Astrocyte (in vitro differentiated cells and primary cell): ENCODE results near the gene LECT2. TPM values are rescaled to one million over a fixed set of nuclear protein-coding genes. Genes with fewer than 3 reads are reported as not detected.
A peak's percentile ranks its signal among the peaks of the same experiment; 100 is the strongest.

Experiments
- DNase-seq: peaks from one replicate; pipeline ENCODE4 v3.0.0-alpha.2; 2010; ENCODE audit warnings: low read depth
- FAIRE-seq: peaks from 2 replicates; lab custom pipeline; 2011; peaks lifted over from hg19 to GRCh38; lab: Jason Lieb, UNC
- H2AFZ ChIP-seq: 2 replicates; pipeline ENCODE4 v1.6.0; 2012; ENCODE audit warnings: low read depth, low read length, inconsistent platforms
- H3K27ac ChIP-seq: 2 replicates; pipeline ENCODE4 v1.5.1; 2011; ENCODE audit warnings: low read depth, low read length, inconsistent platforms
- H3K27me3 ChIP-seq: 2 replicates; pipeline ENCODE4 v1.6.0; 2011; ENCODE audit warnings: low read length, inconsistent platforms; ENCODE audit not compliant: insufficient read depth
- H3K36me3 ChIP-seq: 2 replicates; pipeline ENCODE4 v1.5.1; 2011; ENCODE audit warnings: low read length, inconsistent platforms; ENCODE audit not compliant: insufficient read depth
- H3K4me1 ChIP-seq: 2 replicates; pipeline ENCODE4 v1.5.1; 2011; ENCODE audit warnings: low read length, inconsistent platforms; ENCODE audit not compliant: insufficient read depth
- H3K4me2 ChIP-seq: 2 replicates; pipeline ENCODE4 v1.6.0; 2012; ENCODE audit warnings: low read length, inconsistent platforms
- H3K4me3 ChIP-seq: 2 replicates; pipeline ENCODE4 v1.5.1; 2011; ENCODE audit warnings: low read depth, mild to moderate bottlenecking, low read length, inconsistent platforms; ENCODE audit not compliant: insufficient read depth
- H3K79me2 ChIP-seq: 2 replicates; pipeline ENCODE4 v1.6.0; 2012; ENCODE audit warnings: mild to moderate bottlenecking, low read length, inconsistent platforms; ENCODE audit not compliant: insufficient read depth
- H3K9ac ChIP-seq: 2 replicates; pipeline ENCODE4 v1.6.0; 2012; ENCODE audit warnings: mild to moderate bottlenecking, low read length, inconsistent platforms
- H3K9me3 ChIP-seq: 2 replicates; pipeline ENCODE4 v1.5.1; 2012; ENCODE audit warnings: low read depth, mild to moderate bottlenecking, low read length, inconsistent platforms; ENCODE audit not compliant: insufficient read depth
- H4K20me1 ChIP-seq: 2 replicates; pipeline ENCODE4 v1.6.0; 2012; ENCODE audit warnings: low read length, inconsistent platforms; ENCODE audit not compliant: insufficient read depth
- H3K27ac Mint-ChIP-seq: one replicate; pipeline ENCODE4 v1.8.0; 2021; ENCODE audit warnings: mild to moderate bottlenecking, mixed read lengths; ENCODE audit not compliant: unreplicated experiment
- H3K27me3 Mint-ChIP-seq: one replicate; pipeline ENCODE4 v1.8.0; 2021; ENCODE audit warnings: low read depth, mixed read lengths; ENCODE audit not compliant: unreplicated experiment
- H3K36me3 Mint-ChIP-seq: one replicate; pipeline ENCODE4 v1.8.0; 2021; ENCODE audit warnings: low read depth, mixed read lengths; ENCODE audit not compliant: unreplicated experiment
- H3K4me1 Mint-ChIP-seq: one replicate; pipeline ENCODE4 v1.8.0; 2021; ENCODE audit warnings: low read depth, mixed read lengths; ENCODE audit not compliant: unreplicated experiment
- H3K4me3 Mint-ChIP-seq: one replicate; pipeline ENCODE4 v1.8.0; 2021; ENCODE audit warnings: mild to moderate bottlenecking, moderate library complexity, mixed read lengths; ENCODE audit not compliant: unreplicated experiment
- H3K9me3 Mint-ChIP-seq: one replicate; pipeline ENCODE4 v1.8.0; 2021; ENCODE audit warnings: mild to moderate bottlenecking, mixed read lengths; ENCODE audit not compliant: unreplicated experiment
- CTCF ChIP-seq: IDR thresholded peaks from 2 replicates; pipeline ENCODE4 v1.5.1; 2011; ENCODE audit warnings: low read depth, mild to moderate bottlenecking, inconsistent platforms, low read length, moderate library complexity; ENCODE audit not compliant: insufficient read depth
- EZH2 ChIP-seq: IDR thresholded peaks from 2 replicates; pipeline ENCODE4 v1.6.1; 2012; ENCODE audit warnings: mild to moderate bottlenecking, low read length, inconsistent platforms; ENCODE audit not compliant: insufficient read depth
- total RNA-seq: library from RNA; stranded (reverse); gene quantifications from 2 replicates; pipeline ENCODE4 v1.2.1, GENCODE V29; 2021

Gene LECT2
- total RNA-seq, 1 donor from 2014 or later, result not detected

DNA sequence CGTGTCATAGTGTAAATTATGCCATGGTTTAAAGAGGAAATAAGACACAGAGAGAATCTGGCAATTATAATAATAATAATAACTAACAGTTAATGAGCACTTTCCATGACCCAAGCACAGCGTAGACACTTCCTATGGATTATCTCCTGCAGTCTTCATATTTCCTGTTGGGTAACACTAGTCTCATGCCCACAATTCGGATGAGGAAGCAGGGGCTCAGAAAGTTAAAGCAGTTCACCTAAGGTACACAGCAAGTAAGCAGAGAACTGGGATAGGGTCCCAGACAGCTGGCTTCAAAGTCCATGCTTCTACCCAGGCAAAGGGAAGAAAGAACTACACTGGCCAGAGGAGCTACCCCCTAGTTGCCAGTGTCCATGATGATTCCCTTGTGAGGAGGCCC, 46.1 kb upstream of the LECT2 start:
- no peaks in the 10 kb centered on the region for H3K9me3 ChIP-seq
- FAIRE-seq, result no peak
- no peak overlapping the region for H3K4me3 ChIP-seq
- H3K4me3 Mint-ChIP-seq, result no peak overlapping the region
- peak overlapping the region; percentile 51 for H3K9ac ChIP-seq
- H3K27ac ChIP-seq, result peak overlapping the region; percentile 97
- H3K9me3 Mint-ChIP-seq, result no peaks in the 10 kb centered on the region
- no peak overlapping the region for H2AFZ ChIP-seq
- H3K36me3 ChIP-seq, result no peaks in the 10 kb centered on the region
- no peaks in the 10 kb centered on the region for H3K27me3 ChIP-seq
- H3K79me2 ChIP-seq, result no peaks in the 10 kb centered on the region
- no peaks in the 10 kb centered on the region for H4K20me1 ChIP-seq
- DNase-seq, result no peak
- peak overlapping the region; percentile 30 for H3K4me2 ChIP-seq
- TF ChIP-seq EZH2 (no peak), CTCF (no peak)
- H3K27ac Mint-ChIP-seq, result peak overlapping the region; percentile 30
- peaks cover 52% of the 10 kb centered on the region for H3K4me1 Mint-ChIP-seq
- no peaks in the 10 kb centered on the region for H3K36me3 Mint-ChIP-seq
- H3K27me3 Mint-ChIP-seq, result no peaks in the 10 kb centered on the region
- H3K4me1 ChIP-seq, result peaks cover 49% of the 10 kb centered on the region

DNA sequence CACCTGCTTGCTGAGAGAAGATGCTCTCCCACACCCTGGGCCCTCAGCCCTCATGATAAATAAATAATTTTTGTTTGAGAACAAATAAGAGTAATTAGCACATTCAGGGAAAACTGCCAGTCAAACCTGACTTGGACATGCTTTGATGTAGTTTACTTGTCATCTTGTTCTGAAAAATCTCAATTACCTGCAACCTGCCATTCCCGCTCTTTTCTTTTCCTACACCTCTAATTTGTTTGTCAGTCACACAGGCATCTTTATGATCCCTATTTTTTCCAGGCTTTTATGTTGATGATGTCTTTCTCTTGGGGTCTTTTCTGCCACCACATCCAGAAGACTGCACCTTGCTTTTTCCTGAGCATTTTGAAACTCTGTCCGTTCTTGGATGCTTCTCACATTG, 45.4 kb upstream of the LECT2 start:
- Mint-ChIP-seq H3K36me3 (no peaks in the 10 kb centered on the region), H3K27ac (peak overlapping the region; percentile 93), H3K27me3 (no peaks in the 10 kb centered on the region), H3K9me3 (no peaks in the 10 kb centered on the region), H3K4me3 (no peak overlapping the region), H3K4me1 (peaks cover 50% of the 10 kb centered on the region)
- H3K4me1 ChIP-seq, result peaks cover 47% of the 10 kb centered on the region
- peak overlapping the region; percentile 97 for H3K27ac ChIP-seq
- no peaks in the 10 kb centered on the region for H3K79me2 ChIP-seq
- no peak overlapping the region for H3K4me2 ChIP-seq
- no peaks in the 10 kb centered on the region for H3K27me3 ChIP-seq
- no peaks in the 10 kb centered on the region for H3K36me3 ChIP-seq
- H3K4me3 ChIP-seq, result no peak overlapping the region
- TF ChIP-seq CTCF (no peak), EZH2 (no peak)
- no peaks in the 10 kb centered on the region for H4K20me1 ChIP-seq
- peak overlapping the region; percentile 64 for H3K9ac ChIP-seq
- H3K9me3 ChIP-seq, result no peaks in the 10 kb centered on the region
- FAIRE-seq (no peak), DNase-seq (no peak)
- no peak overlapping the region for H2AFZ ChIP-seq

GRCh38 chr5:135999406-136000139, 44.8 kb upstream of the LECT2 start:
- H3K79me2 ChIP-seq, result no peaks in the 10 kb centered on the region
- peaks cover 52% of the 10 kb centered on the region for H3K4me1 ChIP-seq
- H3K4me1 Mint-ChIP-seq, result peaks cover 53% of the 10 kb centered on the region
- H3K27ac ChIP-seq, result peak overlapping the region; percentile 97
- DNase-seq, result peak; percentile 96
- peak overlapping the region; percentile 64 for H3K9ac ChIP-seq
- H3K36me3 ChIP-seq, result no peaks in the 10 kb centered on the region
- peak overlapping the region; percentile 44 for H3K4me2 ChIP-seq
- TF ChIP-seq CTCF (no peak), EZH2 (no peak)
- FAIRE-seq, result peak; percentile 41
- H3K9me3 ChIP-seq, result no peaks in the 10 kb centered on the region
- no peaks in the 10 kb centered on the region for H3K27me3 ChIP-seq
- no peak overlapping the region for H2AFZ ChIP-seq
- H3K4me3 Mint-ChIP-seq, result peak overlapping the region; percentile 3
- H4K20me1 ChIP-seq, result no peaks in the 10 kb centered on the region
- H3K4me3 ChIP-seq, result no peak overlapping the region
- H3K27ac Mint-ChIP-seq, result peak overlapping the region; percentile 93
- no peaks in the 10 kb centered on the region for H3K36me3 Mint-ChIP-seq
- no peaks in the 10 kb centered on the region for H3K9me3 Mint-ChIP-seq
- no peaks in the 10 kb centered on the region for H3K27me3 Mint-ChIP-seq
